Mesenchymal stem cell (in vitro differentiated cells and primary cell): Measurements from ENCODE around the gene NRAS.

Experiments used
- DNase-seq: peaks from one replicate; pipeline ENCODE4 v3.0.0-alpha.2; 2013
- H2AFZ ChIP-seq: one replicate; pipeline ENCODE4 v1.6.1; 2013; ENCODE audit warnings: low read depth, mild to moderate bottlenecking, control low read depth, inconsistent platforms, low read length, moderate library complexity
- H2AK5ac ChIP-seq: 2 replicates; pipeline ENCODE4 v1.6.1; 2013; ENCODE audit warnings: low read length, moderate library complexity, mild to moderate bottlenecking, inconsistent platforms; ENCODE audit not compliant: severe bottlenecking
- H2BK120ac ChIP-seq: one replicate; pipeline ENCODE4 v1.6.1; 2013; ENCODE audit warnings: low read depth, mild to moderate bottlenecking, inconsistent platforms, low read length, moderate library complexity
- H2BK12ac ChIP-seq, 2 experiments: one replicate each; pipeline ENCODE4 v1.6.1; 2013; ENCODE audit warnings: inconsistent platforms in 2 of 2, low read length in 2 of 2, mild to moderate bottlenecking in 2 of 2, moderate library complexity in 2 of 2, control low read depth in 1 of 2
- H2BK15ac ChIP-seq: one replicate; pipeline ENCODE4 v1.6.1; 2013; ENCODE audit warnings: mild to moderate bottlenecking, low read depth, inconsistent platforms; ENCODE audit not compliant: poor library complexity, severe bottlenecking
- H2BK5ac ChIP-seq: 2 replicates; pipeline ENCODE4 v1.6.1; 2013; ENCODE audit warnings: low read depth, mild to moderate bottlenecking, low read length, control low read depth, inconsistent platforms; ENCODE audit not compliant: poor library complexity, severe bottlenecking
- H3K14ac ChIP-seq, 2 experiments: one replicate each; pipeline ENCODE4 v1.6.1; 2013; ENCODE audit warnings: inconsistent platforms in 2 of 2, low read length in 2 of 2, control low read depth in 1 of 2, mild to moderate bottlenecking in 1 of 2, moderate library complexity in 1 of 2
- H3K18ac ChIP-seq, 2 experiments: one replicate each; pipeline ENCODE4 v1.6.1; 2013; ENCODE audit warnings: inconsistent platforms in 2 of 2, low read length in 2 of 2, control low read depth in 1 of 2, low read depth in 1 of 2, mild to moderate bottlenecking in 1 of 2
- H3K23ac ChIP-seq, 2 experiments: one replicate each; pipeline ENCODE4 v1.6.1; 2013; ENCODE audit warnings: inconsistent platforms in 2 of 2, low read length in 2 of 2, mild to moderate bottlenecking in 2 of 2, moderate library complexity in 2 of 2, control low read depth in 1 of 2
- H3K27ac ChIP-seq: 2 replicates; pipeline ENCODE4 v1.5.1; 2013; ENCODE audit warnings: mild to moderate bottlenecking, moderate library complexity, low read length, control low read depth, inconsistent platforms; ENCODE audit not compliant: poor library complexity, severe bottlenecking
- H3K27me3 ChIP-seq, 2 experiments: 2 replicates each; pipeline versions ENCODE4 v1.6.1 to v1.7.0; 2013; ENCODE audit warnings: low read length in 2 of 2, mild to moderate bottlenecking in 2 of 2, moderate library complexity in 2 of 2, control low read depth in 1 of 2, inconsistent platforms in 1 of 2; ENCODE audit not compliant: control insufficient read depth in 1 of 2, insufficient read depth in 1 of 2
- H3K36me3 ChIP-seq, 2 experiments: 2 replicates each; pipeline versions ENCODE4 v1.6.1 to v1.7.0; 2013; ENCODE audit warnings: low read length in 2 of 2, control low read depth in 1 of 2, inconsistent platforms in 1 of 2, low read depth in 1 of 2, mild to moderate bottlenecking in 1 of 2; ENCODE audit not compliant: insufficient read depth in 2 of 2, control insufficient read depth in 1 of 2
- H3K4ac ChIP-seq, 2 experiments: one replicate each; pipeline ENCODE4 v1.6.1; 2013; ENCODE audit warnings: inconsistent platforms in 2 of 2, low read length in 2 of 2, mild to moderate bottlenecking in 2 of 2, moderate library complexity in 2 of 2, control low read depth in 1 of 2, low read depth in 1 of 2
- H3K4me1 ChIP-seq: 2 replicates; pipeline ENCODE4 v1.6.1; 2013; ENCODE audit warnings: low read depth, low read length, control low read depth; ENCODE audit not compliant: control insufficient read depth, insufficient read depth
- H3K4me2 ChIP-seq: 2 replicates; pipeline ENCODE4 v1.6.1; 2013; ENCODE audit warnings: low read length, mild to moderate bottlenecking, inconsistent platforms; ENCODE audit not compliant: poor library complexity, severe bottlenecking
- H3K4me3 ChIP-seq, 2 experiments: 2 replicates each; pipeline versions ENCODE4 v1.5.1 to v1.7.0; 2013; ENCODE audit warnings: low read length in 2 of 2, mild to moderate bottlenecking in 2 of 2, control low read depth in 1 of 2, low read depth in 1 of 2; ENCODE audit not compliant: insufficient read depth in 1 of 2
- H3K79me1 ChIP-seq: replicated peaks from 2 replicates; pipeline ENCODE4 v1.6.1; 2013; ENCODE audit warnings: mild to moderate bottlenecking, control low read depth, low read length, inconsistent platforms; ENCODE audit not compliant: poor library complexity, severe bottlenecking
- H3K9ac ChIP-seq: 2 replicates; pipeline ENCODE4 v1.7.0; 2013; ENCODE audit warnings: mild to moderate bottlenecking, low read length, moderate library complexity
- H3K9me3 ChIP-seq: 2 replicates; pipeline ENCODE4 v1.7.0; 2013; ENCODE audit warnings: mild to moderate bottlenecking, low read length; ENCODE audit not compliant: control insufficient read depth
- H4K8ac ChIP-seq: one replicate; pipeline ENCODE4 v1.6.1; 2013; ENCODE audit warnings: inconsistent platforms, mild to moderate bottlenecking, low read length, moderate library complexity
- H4K91ac ChIP-seq: one replicate; pipeline ENCODE4 v1.6.1; 2013; ENCODE audit warnings: mild to moderate bottlenecking, low read length, inconsistent platforms
- WGBS: methylation state at CpG from one replicate; pipeline ENCODE4 v1.1.7; 2013; ENCODE audit warnings: mixed read lengths; 5-methylcytosine and 5-hydroxymethylcytosine counted together

The NRAS gene

DNA sequence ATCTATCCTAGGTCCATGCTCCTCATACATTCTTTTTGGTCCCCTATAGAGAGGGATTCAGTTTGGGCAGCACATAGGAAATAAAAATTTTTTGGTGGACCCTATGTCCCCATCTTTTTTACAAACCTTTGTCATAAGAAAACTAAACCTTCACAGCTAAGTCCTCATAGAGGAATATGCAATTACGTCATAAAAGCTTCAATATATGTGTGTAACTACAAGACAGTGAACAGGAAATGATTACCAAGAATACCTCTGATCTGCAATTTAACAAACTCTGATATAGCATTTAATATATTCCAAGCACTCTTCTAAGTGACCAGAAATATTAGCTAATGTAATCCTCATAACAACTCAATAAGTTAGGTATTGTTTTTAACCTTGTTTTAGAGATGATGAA is 40.5 kb downstream of the NRAS start:
- no peak overlapping the region for H4K8ac ChIP-seq
- no peaks in the 10 kb centered on the region for H3K79me1 ChIP-seq
- no peak overlapping the region for H3K23ac ChIP-seq
- H3K27me3 ChIP-seq: peaks cover 31% of the 10 kb centered on the region in 2 experiments
- no peaks in the 10 kb centered on the region for H3K9me3 ChIP-seq
- no peak overlapping the region for H2BK120ac ChIP-seq
- H2BK5ac ChIP-seq: no peak overlapping the region
- no peak overlapping the region for H3K27ac ChIP-seq
- H3K4me1 ChIP-seq: no peaks in the 10 kb centered on the region
- no peak overlapping the region for H2AK5ac ChIP-seq
- no peak overlapping the region for H3K4me3 ChIP-seq
- no CpG with 5 or more reads among the region's 1 CpG for WGBS
- no peak overlapping the region for H3K4me2 ChIP-seq
- DNase-seq: no peak
- H2BK12ac ChIP-seq: no peak overlapping the region
- H2BK15ac ChIP-seq: no peak overlapping the region
- H3K18ac ChIP-seq: no peak overlapping the region
- H4K91ac ChIP-seq: no peak overlapping the region
- no peak overlapping the region for H3K4ac ChIP-seq
- no peak overlapping the region for H3K14ac ChIP-seq
- H3K36me3 ChIP-seq: no peaks in the 10 kb centered on the region
- H3K9ac ChIP-seq: no peak overlapping the region
- H2AFZ ChIP-seq: no peak overlapping the region

GRCh38 chr1:114671939-114672275 is 44.7 kb downstream of the NRAS start:
- no peak overlapping the region for H2BK15ac ChIP-seq
- no peak overlapping the region for H2BK12ac ChIP-seq
- H3K23ac ChIP-seq: no peak overlapping the region
- no peak overlapping the region for H3K9ac ChIP-seq
- no peak overlapping the region for H2AFZ ChIP-seq
- no peak overlapping the region for H2BK120ac ChIP-seq
- H2AK5ac ChIP-seq: no peak overlapping the region
- no peaks in the 10 kb centered on the region for H3K79me1 ChIP-seq
- no peak overlapping the region for H4K91ac ChIP-seq
- no peak overlapping the region for H3K4me2 ChIP-seq
- no peak overlapping the region for H3K14ac ChIP-seq
- no peak overlapping the region for H3K27ac ChIP-seq
- no peak overlapping the region for H4K8ac ChIP-seq
- DNase-seq: no peak
- H3K4me1 ChIP-seq: peaks cover 4% of the 10 kb centered on the region
- H3K18ac ChIP-seq: no peak overlapping the region
- H3K36me3 ChIP-seq: no peaks in the 10 kb centered on the region
- no peak overlapping the region for H3K4me3 ChIP-seq
- H3K4ac ChIP-seq: no peak overlapping the region
- H3K27me3 ChIP-seq: peaks cover 11 to 15% of the 10 kb centered on the region in 2 experiments
- no peak overlapping the region for H2BK5ac ChIP-seq
- no peaks in the 10 kb centered on the region for H3K9me3 ChIP-seq
- WGBS: 88% methylated on average over 7 of the region's 7 CpGs

- Histone ChIP-seq H3K4me1 (peaks cover 4% of the 10 kb centered on the region), H3K79me1 (no peaks in the 10 kb centered on the region), H2AFZ (no peak overlapping the region), H2BK12ac (no peak overlapping the region), H2AK5ac (no peak overlapping the region), H2BK5ac (no peak overlapping the region), H3K4me3 (no peak overlapping the region), H3K4me2 (no peak overlapping the region), H3K4ac (no peak overlapping the region), H3K27ac (no peak overlapping the region), H3K23ac (no peak overlapping the region), H4K91ac (no peak overlapping the region), H3K36me3 (no peaks in the 10 kb centered on the region), H2BK15ac (no peak overlapping the region), H3K18ac (no peak overlapping the region), H3K9me3 (no peaks in the 10 kb centered on the region), H3K27me3 (peaks cover 5 to 10% of the 10 kb centered on the region in 2 experiments), H3K14ac (no peak overlapping the region), H4K8ac (no peak overlapping the region), H2BK120ac (no peak overlapping the region), H3K9ac (peak overlapping the region; percentile 77)
- DNase-seq: peak; percentile 12
- WGBS: 85% methylated on average over 7 of the region's 9 CpGs
Observed at GRCh38 chr1:114671011-114671938, 45.3 kb downstream of the NRAS start.

- under 1% methylated on average over 37 of the region's 45 CpGs for WGBS
- Histone ChIP-seq H3K4me3 (peak overlapping the region; percentile 64 to 95), H3K18ac (peak overlapping the region in 1 of 2 experiments; percentile 42), H3K23ac (no peak overlapping the region), H3K27ac (no peak overlapping the region), H3K27me3 (peaks cover under 1 to 6% of the 10 kb centered on the region in 2 experiments), H4K8ac (no peak overlapping the region), H3K9ac (peak overlapping the region; percentile 91), H3K4ac (no peak overlapping the region), H3K36me3 (no peaks in the 10 kb centered on the region), H3K4me1 (peaks cover 4% of the 10 kb centered on the region), H3K9me3 (no peaks in the 10 kb centered on the region), H3K4me2 (peak overlapping the region; percentile 84), H2BK5ac (no peak overlapping the region), H2BK120ac (no peak overlapping the region), H2BK15ac (no peak overlapping the region), H2BK12ac (peak overlapping the region in 1 of 2 experiments; percentile 28), H3K79me1 (no peaks in the 10 kb centered on the region), H3K14ac (no peak overlapping the region), H2AK5ac (no peak overlapping the region), H4K91ac (peak overlapping the region; percentile 25), H2AFZ (peak overlapping the region; percentile 92)
- peak; percentile 91 for DNase-seq
Observed at GRCh38 chr1:114670083-114671010, 46.2 kb downstream of the NRAS start.
